ENCODE data around the gene ACSS1.

The ACSS1 gene

GRCh38 chr20:25083773-25084625 lies 26.1 kb upstream of the ACSS1 start:
- no peak overlapping the region for H3K4me3 ChIP-seq (replicated peaks; ENCODE audit: low read depth, low read length)
- DNase-seq (ENCODE audit: low read depth): no peak
- TF ChIP-seq CTCF (IDR thresholded peaks at IDR 0.05; ENCODE audit: low read length, missing control alignments): no peak

- no peak overlapping the region for H3K4me3 ChIP-seq (replicated peaks; ENCODE audit: low read depth, low read length)
- DNase-seq (ENCODE audit: low read depth): no peak
- no peak for TF ChIP-seq CTCF (IDR thresholded peaks at IDR 0.05; ENCODE audit: low read length, missing control alignments)
Observed at GRCh38 chr20:25083141-25083772, 25.3 kb upstream of the ACSS1 start.

GRCh38 chr20:25082498-25082873 lies 24.5 kb upstream of the ACSS1 start:
- no peak for TF ChIP-seq CTCF (IDR thresholded peaks at IDR 0.05; ENCODE audit: low read length, missing control alignments)
- DNase-seq (ENCODE audit: low read depth): no peak

DNA sequence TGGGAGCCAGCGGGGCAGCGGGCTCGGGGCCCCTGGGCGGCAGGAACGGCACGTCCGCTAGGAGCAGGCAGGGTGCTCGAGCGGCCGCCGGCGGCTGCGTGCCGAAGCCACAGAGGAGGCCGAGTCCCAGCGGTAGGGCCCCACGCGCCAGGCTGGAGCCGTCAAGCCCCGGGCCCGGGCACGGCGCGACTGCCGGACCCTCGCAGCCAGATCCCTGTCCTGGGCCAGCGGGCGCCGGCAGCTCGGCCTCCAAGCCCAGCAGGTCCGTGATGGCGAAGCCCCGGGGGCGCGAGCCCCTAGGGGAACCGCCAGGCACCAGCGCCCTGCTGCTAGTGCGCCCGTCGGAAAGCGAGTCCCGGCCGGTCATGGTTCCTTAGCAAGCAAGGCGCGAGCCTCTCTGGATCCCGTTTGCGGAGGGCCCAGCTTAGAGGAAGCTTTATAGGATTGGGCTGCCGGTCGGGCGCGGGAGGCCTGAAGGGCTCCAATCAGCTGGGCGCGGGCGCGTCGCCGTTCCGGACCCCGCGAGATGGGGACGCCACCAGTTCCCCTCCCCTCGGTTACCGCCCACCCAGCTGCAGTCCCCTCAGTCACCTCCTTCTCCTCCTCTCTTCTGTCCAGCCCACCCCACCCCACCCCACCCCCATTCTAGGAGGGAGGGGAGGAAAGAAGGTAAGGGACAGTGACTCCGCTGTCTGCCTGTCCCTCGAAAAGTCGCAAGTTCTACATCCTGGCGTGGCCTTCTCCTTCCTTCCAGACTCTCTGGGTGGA lies 24.0 kb upstream of the ACSS1 start, which contains the start of gene VSX1:
Gene VSX1, minus strand, starts transcription at position 412 of the 768 bp plus-strand sequence. Its CDS starts 45 bp downstream, at position 367.
- no peak within 1 kb of the TSS for H3K4me3 ChIP-seq (replicated peaks; ENCODE audit: low read depth, low read length)
- no peak for TF ChIP-seq CTCF (IDR thresholded peaks at IDR 0.05; ENCODE audit: low read length, missing control alignments)
- DNase-seq (ENCODE audit: low read depth): no peak

More at GRCh38 chr20:25082498-25082873, 24.5 kb upstream of the ACSS1 start:
- H3K4me3 ChIP-seq (replicated peaks; ENCODE audit: low read depth, low read length): no peak overlapping the region

GRCh38 chr20:25081065-25081729 lies 23.3 kb upstream of the ACSS1 start:
- peak; percentile 22 for DNase-seq (ENCODE audit: low read depth)
- no peak overlapping the region for H3K4me3 ChIP-seq (replicated peaks; ENCODE audit: low read depth, low read length)
- TF ChIP-seq CTCF (IDR thresholded peaks at IDR 0.05; ENCODE audit: low read length, missing control alignments): no peak

DNA sequence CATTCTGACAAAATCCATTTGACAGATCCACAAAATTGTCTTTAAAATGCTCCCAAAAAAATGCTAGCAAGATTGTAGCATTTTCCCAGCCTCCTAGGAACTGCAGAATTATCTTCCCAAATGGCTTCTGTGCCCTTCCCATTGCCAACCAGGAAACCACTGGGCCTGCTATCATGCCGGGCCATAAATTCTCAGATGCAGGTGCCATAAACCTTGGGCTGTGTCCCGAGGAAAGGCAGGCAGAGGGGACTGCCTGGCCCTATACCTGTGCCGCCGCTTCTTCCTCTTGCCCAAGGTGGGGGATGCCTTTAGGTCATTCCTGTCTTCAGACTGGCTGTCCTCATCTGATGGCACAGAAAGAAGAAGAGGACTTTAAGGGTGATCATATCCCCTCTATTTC lies 21.2 kb upstream of the ACSS1 start:
- H3K4me3 ChIP-seq (replicated peaks; ENCODE audit: low read depth, low read length): no peak overlapping the region
- no peak for DNase-seq (ENCODE audit: low read depth)
- TF ChIP-seq CTCF (IDR thresholded peaks at IDR 0.05; ENCODE audit: low read length, missing control alignments): no peak

All from fibroblast of pulmonary artery (primary cell).